Uterus (tissue), 2 donors: Measurements from ENCODE around the gene DGCR6.
"Not testable (repeated sequence)": the region's sequence is repeated elsewhere in the genome, so short reads cannot be mapped to it uniquely, and the experiment has no call there.

Experiments used
- CTCF ChIP-seq, 4 experiments: fragments of 200-600 bp in 2 of 4; fragments of 450-650 bp in 2 of 4; sonication (generic) in 2 of 4; IDR thresholded peaks; one replicate each; pipeline ENCODE4 v1.5.1; 2016 to 2019; ENCODE audit warnings: antibody characterized with exemption in 4 of 4, mild to moderate bottlenecking in 2 of 4, moderate library complexity in 1 of 4
- POLR2A ChIP-seq, 2 donors: fragments of 450-650 bp; IDR thresholded peaks; one replicate each; pipeline ENCODE4 v1.6.1; 2016; ENCODE audit warnings: antibody characterized with exemption in 2 of 2, mild to moderate bottlenecking in 1 of 2, moderate library complexity in 1 of 2

GRCh38 chr22:18956121-18956895 is 50.2 kb downstream of the DGCR6 start:
- TF ChIP-seq CTCF, POLR2A (IDR thresholded peaks at IDR 0.05): not testable (repeated sequence)
